H9 (cell line): ENCODE data around the gene KCTD16. TPM values are rescaled to one million over a fixed set of nuclear protein-coding genes. Genes with fewer than 3 reads are reported as not detected.

Source experiments
- DNase-seq: peaks from one replicate; pipeline ENCODE4 v3.0.0-alpha.2; 2017
- H2AFZ ChIP-seq: one replicate; pipeline ENCODE4 v1.6.1; 2013; ENCODE audit warnings: mild to moderate bottlenecking, low read length, control low read depth, moderate library complexity
- H2AK5ac ChIP-seq: 2 replicates; pipeline ENCODE4 v1.6.1; 2013; ENCODE audit warnings: low read length, control low read depth, mixed read lengths; ENCODE audit not compliant: insufficient read length
- H2BK120ac ChIP-seq: one replicate; pipeline ENCODE4 v1.6.1; 2013; ENCODE audit warnings: low read depth, mild to moderate bottlenecking, low read length, control low read depth, inconsistent platforms; ENCODE audit not compliant: poor library complexity, severe bottlenecking
- H2BK12ac ChIP-seq: 2 replicates; pipeline ENCODE4 v1.6.1; 2013; ENCODE audit warnings: low read length, control low read depth, mixed read lengths, low read depth; ENCODE audit not compliant: insufficient read length
- H2BK15ac ChIP-seq: 2 replicates; pipeline ENCODE4 v1.6.1; 2013; ENCODE audit warnings: low read depth, low read length, control low read depth
- H2BK20ac ChIP-seq: one replicate; pipeline ENCODE4 v1.6.1; 2013; ENCODE audit warnings: low read depth, mild to moderate bottlenecking, low read length, control low read depth, inconsistent platforms; ENCODE audit not compliant: poor library complexity, severe bottlenecking
- H2BK5ac ChIP-seq: 2 replicates; pipeline ENCODE4 v1.6.1; 2013; ENCODE audit warnings: low read length, control low read depth, mixed read lengths; ENCODE audit not compliant: insufficient read length
- H3K14ac ChIP-seq: 2 replicates; pipeline ENCODE4 v1.6.1; 2013; ENCODE audit warnings: low read length, control low read depth; ENCODE audit not compliant: insufficient read depth
- H3K18ac ChIP-seq: 2 replicates; pipeline ENCODE4 v1.6.1; 2013; ENCODE audit warnings: low read depth, mild to moderate bottlenecking, mixed read lengths, low read length, control low read depth; ENCODE audit not compliant: insufficient read length
- H3K23ac ChIP-seq: 2 replicates; pipeline ENCODE4 v1.6.1; 2013; ENCODE audit warnings: low read length, control low read depth, mixed read lengths, low read depth; ENCODE audit not compliant: insufficient read length
- H3K23me2 ChIP-seq: 2 replicates; pipeline ENCODE4 v1.6.1; 2013; ENCODE audit warnings: low read depth, mild to moderate bottlenecking, mixed read lengths, low read length, control low read depth; ENCODE audit not compliant: insufficient read length, poor library complexity, severe bottlenecking
- H3K27ac ChIP-seq: 2 replicates; pipeline ENCODE4 v1.5.1; 2013; ENCODE audit warnings: low read length, control low read depth, mixed read lengths, low read depth; ENCODE audit not compliant: insufficient read length
- H3K27me3 ChIP-seq: 2 replicates; pipeline ENCODE4 v1.6.1; 2013; ENCODE audit warnings: low read length, control low read depth, inconsistent platforms; ENCODE audit not compliant: insufficient read depth
- H3K4ac ChIP-seq: 2 replicates; pipeline ENCODE4 v1.6.1; 2013; ENCODE audit warnings: low read depth, mild to moderate bottlenecking, control low read depth, inconsistent platforms, low read length, moderate library complexity
- H3K4me1 ChIP-seq: 2 replicates; pipeline ENCODE4 v1.6.1; 2013; ENCODE audit warnings: low read length, control low read depth, inconsistent platforms; ENCODE audit not compliant: insufficient read depth
- H3K4me2 ChIP-seq: 2 replicates; pipeline ENCODE4 v1.6.1; 2013; ENCODE audit warnings: low read length, control low read depth, mixed read lengths; ENCODE audit not compliant: insufficient read length, insufficient read depth
- H3K56ac ChIP-seq: 2 replicates; pipeline ENCODE4 v1.6.1; 2013; ENCODE audit warnings: low read depth, mild to moderate bottlenecking, mixed read lengths, low read length, control low read depth; ENCODE audit not compliant: insufficient read length
- H3K79me1 ChIP-seq: 2 replicates; pipeline ENCODE4 v1.6.1; 2013; ENCODE audit warnings: low read depth, mild to moderate bottlenecking, moderate library complexity, low read length, control low read depth, inconsistent platforms; ENCODE audit not compliant: insufficient read depth, poor library complexity, severe bottlenecking
- H3K79me2 ChIP-seq: 2 replicates; pipeline ENCODE4 v1.6.1; 2013; ENCODE audit warnings: low read length, control low read depth, inconsistent platforms; ENCODE audit not compliant: insufficient read depth
- H3K9ac ChIP-seq: 2 replicates; pipeline ENCODE4 v1.6.1; 2013; ENCODE audit warnings: low read length, control low read depth, mixed read lengths; ENCODE audit not compliant: insufficient read length; ENCODE audit errors: extremely low read depth
- H3K9me3 ChIP-seq: one replicate; pipeline ENCODE4 v1.6.1; 2013; ENCODE audit warnings: low read depth, low read length, inconsistent platforms; ENCODE audit not compliant: control insufficient read depth
- H3T11ph ChIP-seq: one replicate; pipeline ENCODE4 v1.6.1; 2013; ENCODE audit warnings: mild to moderate bottlenecking, low read length, control low read depth, inconsistent platforms
- H4K20me1 ChIP-seq: one replicate; pipeline ENCODE4 v1.6.1; 2013; ENCODE audit not compliant: control insufficient read depth, insufficient read length, insufficient read depth
- H4K5ac ChIP-seq: 2 replicates; pipeline ENCODE4 v1.6.1; 2013; ENCODE audit warnings: low read depth, mild to moderate bottlenecking, mixed read lengths, low read length, control low read depth; ENCODE audit not compliant: insufficient read length
- H4K8ac ChIP-seq: replicated peaks from 2 replicates; pipeline ENCODE4 v1.6.1; 2013; ENCODE audit warnings: low read length, control low read depth, mixed read lengths, low read depth; ENCODE audit not compliant: insufficient read length
- H4K91ac ChIP-seq: 2 replicates; pipeline ENCODE4 v1.6.1; 2013; ENCODE audit warnings: low read depth, mild to moderate bottlenecking, moderate library complexity, mixed read lengths, low read length, control low read depth; ENCODE audit not compliant: insufficient read length
- H3K27ac Mint-ChIP-seq, 3 experiments: 2 replicates in 2 of 3; 3 replicates in 1 of 3; pipeline ENCODE4 v1.8.0; 2020 to 2021; ENCODE audit warnings: mixed read lengths in 3 of 3, mild to moderate bottlenecking in 1 of 3, moderate library complexity in 1 of 3
- H3K27me3 Mint-ChIP-seq: 2 replicates; pipeline ENCODE4 v1.8.0; 2021; ENCODE audit warnings: low read depth, mild to moderate bottlenecking, moderate library complexity, mixed read lengths
- H3K36me3 Mint-ChIP-seq, 3 experiments: 2 replicates in 2 of 3; 3 replicates in 1 of 3; pipeline ENCODE4 v1.8.0; 2020 to 2021; ENCODE audit warnings: low read depth in 3 of 3, mixed read lengths in 3 of 3; ENCODE audit not compliant: insufficient read depth in 1 of 3
- H3K4me1 Mint-ChIP-seq, 2 experiments: 2 replicates each; pipeline ENCODE4 v1.8.0; 2020; ENCODE audit warnings: mixed read lengths in 2 of 2
- H3K4me3 Mint-ChIP-seq, 2 experiments: 2 replicates in 1 of 2; 3 replicates in 1 of 2; pipeline ENCODE4 v1.8.0; 2020 to 2021; ENCODE audit warnings: mild to moderate bottlenecking in 2 of 2, mixed read lengths in 2 of 2, moderate library complexity in 1 of 2
- H3K9me3 Mint-ChIP-seq, 2 experiments: 2 replicates in 1 of 2; 3 replicates in 1 of 2; pipeline ENCODE4 v1.8.0; 2020; ENCODE audit warnings: mild to moderate bottlenecking in 2 of 2, mixed read lengths in 2 of 2, moderate library complexity in 1 of 2
- WGBS: extraction: QIAGEN DNeasy Blood & Tissue Kit; methylation state at CpG from one replicate; pipeline ENCODE4 v1.1.7; 2013; ENCODE audit warnings: missing lambda C conversion rate, low lambda C conversion rate, mixed read lengths; ENCODE audit not compliant: insufficient read length; ENCODE audit errors: extremely low coverage; 5-methylcytosine and 5-hydroxymethylcytosine counted together
- total RNA-seq: library from RNA; stranded (reverse); gene quantifications from 2 replicates; pipeline ENCODE4 v1.2.1, GENCODE V29; 2021
- TF ChIP-seq, protein P1 (sequence below): fragments of 200-600 bp; sonication (generic); conservative IDR thresholded peaks from 3 replicates; pipeline ENCODE4 v1.8.0; 2021; ENCODE audit warnings: antibody characterized with exemption, mild to moderate bottlenecking

The KCTD16 gene
- total RNA-seq, 1 experiment from 2014 or later = 0.09 TPM

- TF ChIP-seq, protein P1, sequence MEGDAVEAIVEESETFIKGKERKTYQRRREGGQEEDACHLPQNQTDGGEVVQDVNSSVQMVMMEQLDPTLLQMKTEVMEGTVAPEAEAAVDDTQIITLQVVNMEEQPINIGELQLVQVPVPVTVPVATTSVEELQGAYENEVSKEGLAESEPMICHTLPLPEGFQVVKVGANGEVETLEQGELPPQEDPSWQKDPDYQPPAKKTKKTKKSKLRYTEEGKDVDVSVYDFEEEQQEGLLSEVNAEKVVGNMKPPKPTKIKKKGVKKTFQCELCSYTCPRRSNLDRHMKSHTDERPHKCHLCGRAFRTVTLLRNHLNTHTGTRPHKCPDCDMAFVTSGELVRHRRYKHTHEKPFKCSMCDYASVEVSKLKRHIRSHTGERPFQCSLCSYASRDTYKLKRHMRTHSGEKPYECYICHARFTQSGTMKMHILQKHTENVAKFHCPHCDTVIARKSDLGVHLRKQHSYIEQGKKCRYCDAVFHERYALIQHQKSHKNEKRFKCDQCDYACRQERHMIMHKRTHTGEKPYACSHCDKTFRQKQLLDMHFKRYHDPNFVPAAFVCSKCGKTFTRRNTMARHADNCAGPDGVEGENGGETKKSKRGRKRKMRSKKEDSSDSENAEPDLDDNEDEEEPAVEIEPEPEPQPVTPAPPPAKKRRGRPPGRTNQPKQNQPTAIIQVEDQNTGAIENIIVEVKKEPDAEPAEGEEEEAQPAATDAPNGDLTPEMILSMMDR = peak; percentile 66
- H3K9me3 Mint-ChIP-seq = no peaks in the 10 kb centered on the region
- H3K14ac ChIP-seq = no peak overlapping the region
- H3K27ac ChIP-seq = no peak overlapping the region
- peaks cover 2% of the 10 kb centered on the region for H3K27me3 Mint-ChIP-seq
- WGBS = no CpG with 5 or more reads among the region's 3 CpGs
- H2BK120ac ChIP-seq = no peak overlapping the region
- no peak overlapping the region for H3K18ac ChIP-seq
- H4K91ac ChIP-seq = no peak overlapping the region
- no peak overlapping the region for H3K4me2 ChIP-seq
- H3T11ph ChIP-seq = no peak overlapping the region
- H2BK15ac ChIP-seq = no peak overlapping the region
- H2BK5ac ChIP-seq = no peak overlapping the region
- H3K4me1 Mint-ChIP-seq = no peaks in the 10 kb centered on the region
- no peak overlapping the region for H3K23ac ChIP-seq
- no peak overlapping the region for H2BK12ac ChIP-seq
- H3K4ac ChIP-seq = no peak overlapping the region
- H3K4me3 Mint-ChIP-seq = no peak overlapping the region
- H4K8ac ChIP-seq = no peak overlapping the region
- H2AK5ac ChIP-seq = no peak overlapping the region
- no peak for DNase-seq
- no peak overlapping the region for H2AFZ ChIP-seq
- H3K79me1 ChIP-seq = no peaks in the 10 kb centered on the region
- no peaks in the 10 kb centered on the region for H3K9me3 ChIP-seq
- no peaks in the 10 kb centered on the region for H4K20me1 ChIP-seq
- no peak overlapping the region for H4K5ac ChIP-seq
- H3K56ac ChIP-seq = no peak overlapping the region
- H3K4me1 ChIP-seq = no peaks in the 10 kb centered on the region
- H3K27ac Mint-ChIP-seq = no peak overlapping the region
- H3K79me2 ChIP-seq = no peaks in the 10 kb centered on the region
- H3K36me3 Mint-ChIP-seq = no peaks in the 10 kb centered on the region
- H3K27me3 ChIP-seq = no peaks in the 10 kb centered on the region
- H3K9ac ChIP-seq = no peak overlapping the region
- no peaks in the 10 kb centered on the region for H3K23me2 ChIP-seq
- H2BK20ac ChIP-seq = no peak overlapping the region
Observed at GRCh38 chr5:144191998-144192397, 21.3 kb downstream of the KCTD16 start.
